Ishikawa (cell line): Measurements from ENCODE around the gene EXOC4.

ENCODE experiments used
- EGR1 ChIP-seq: IDR thresholded peaks from 2 replicates; pipeline ENCODE4 v1.6.1; 2012
- MAX ChIP-seq: IDR thresholded peaks from 2 replicates; pipeline ENCODE4 v1.6.1; 2012
- REST ChIP-seq: IDR thresholded peaks from 2 replicates; pipeline ENCODE4 v1.6.1; 2012; ENCODE audit warnings: low read depth, mild to moderate bottlenecking
- YY1 ChIP-seq: IDR thresholded peaks from 2 replicates; pipeline ENCODE4 v1.6.1; 2012; ENCODE audit warnings: low read depth

- TF ChIP-seq YY1 = no peak
- TF ChIP-seq EGR1 = no peak
- TF ChIP-seq REST = no peak
- TF ChIP-seq MAX = no peak
These were observed 764.0 kb downstream of the EXOC4 start for GRCh38 chr7:134016942-134017303.
